Esophagus (tissue), 2 donors: ENCODE results near the gene CDK14. TPM values are rescaled to one million over a fixed set of nuclear protein-coding genes. Genes with fewer than 3 reads are reported as not detected.

Source experiments
- H3K27ac ChIP-seq, 2 donors: one replicate each; pipeline ENCODE4 v1.5.1; 2013; ENCODE audit warnings: low read depth in 2 of 2, mild to moderate bottlenecking in 2 of 2, inconsistent platforms in 1 of 2, low read length in 1 of 2, moderate library complexity in 1 of 2
- H3K27me3 ChIP-seq, 2 donors: one replicate each; pipeline ENCODE4 v1.6.1; 2013; ENCODE audit warnings: low read length in 2 of 2, control low read depth in 1 of 2, mild to moderate bottlenecking in 1 of 2; ENCODE audit not compliant: insufficient read depth in 2 of 2, control insufficient read depth in 1 of 2
- H3K36me3 ChIP-seq, 2 donors: one replicate each; pipeline ENCODE4 v1.6.1; 2013; ENCODE audit warnings: low read length in 1 of 2; ENCODE audit not compliant: control insufficient read depth in 2 of 2, insufficient read depth in 2 of 2
- H3K4me1 ChIP-seq, 2 donors: one replicate each; pipeline ENCODE4 v1.6.1; 2013; ENCODE audit warnings: low read length in 1 of 2; ENCODE audit not compliant: control insufficient read depth in 2 of 2, insufficient read depth in 2 of 2
- H3K4me3 ChIP-seq, 2 donors: one replicate each; pipeline ENCODE4 v1.5.1; 2013; ENCODE audit warnings: low read length in 2 of 2, mild to moderate bottlenecking in 2 of 2, low read depth in 1 of 2, moderate library complexity in 1 of 2
- H3K9me3 ChIP-seq, 2 donors: one replicate each; pipeline ENCODE4 v1.6.1; 2013; ENCODE audit warnings: mild to moderate bottlenecking in 2 of 2, low read depth in 1 of 2, low read length in 1 of 2, moderate library complexity in 1 of 2; ENCODE audit not compliant: control insufficient read depth in 2 of 2, insufficient read depth in 1 of 2
- WGBS, 2 donors: extraction: QIAGEN DNeasy Blood & Tissue Kit; methylation state at CpG; one replicate each; pipeline ENCODE4 v1.1.7; 2013; 5-methylcytosine and 5-hydroxymethylcytosine counted together
- polyA plus RNA-seq, 2 donors: library from polyadenylated mRNA; stranded (reverse); fragments of 200-250 nt; gene quantifications; one replicate each; pipeline ENCODE4 v1.2.3, GENCODE V29; 2013
- donor health status: healthy with polysubstance abuse.
- donor health status: Bipolar disorder and iron deficiency.

The CDK14 gene
- polyA plus RNA-seq, 2 donors = 0.51 to 0.59 TPM

DNA sequence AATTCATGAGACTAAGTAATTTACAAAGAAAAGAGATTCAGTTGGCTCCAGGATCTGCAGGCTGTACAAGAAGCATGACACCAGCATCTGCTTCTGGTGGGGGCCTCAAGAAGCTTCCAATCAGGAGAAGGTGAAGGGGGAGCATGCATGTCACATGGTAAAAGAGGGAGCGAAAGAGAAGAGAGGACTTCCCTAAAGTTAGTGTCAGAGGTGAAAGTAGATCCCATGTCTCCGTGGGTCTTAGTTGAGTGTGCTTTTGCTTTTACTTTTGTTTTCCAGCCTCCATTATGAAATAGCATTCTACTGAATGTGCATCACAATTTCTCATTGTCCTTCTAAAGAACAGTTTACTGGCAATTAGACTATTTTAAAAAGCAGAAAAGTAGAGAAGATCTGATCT is 454.6 kb downstream of the CDK14 start:
- Histone ChIP-seq H3K4me1 (no peaks in the 10 kb centered on the region), H3K27ac (no peak overlapping the region), H3K9me3 (no peaks in the 10 kb centered on the region), H3K27me3 (no peaks in the 10 kb centered on the region), H3K4me3 (no peak overlapping the region), H3K36me3 (no peaks in the 10 kb centered on the region)
- WGBS, 2 donors = 59 to 62% methylated on average over 2 of the region's 2 CpGs

DNA sequence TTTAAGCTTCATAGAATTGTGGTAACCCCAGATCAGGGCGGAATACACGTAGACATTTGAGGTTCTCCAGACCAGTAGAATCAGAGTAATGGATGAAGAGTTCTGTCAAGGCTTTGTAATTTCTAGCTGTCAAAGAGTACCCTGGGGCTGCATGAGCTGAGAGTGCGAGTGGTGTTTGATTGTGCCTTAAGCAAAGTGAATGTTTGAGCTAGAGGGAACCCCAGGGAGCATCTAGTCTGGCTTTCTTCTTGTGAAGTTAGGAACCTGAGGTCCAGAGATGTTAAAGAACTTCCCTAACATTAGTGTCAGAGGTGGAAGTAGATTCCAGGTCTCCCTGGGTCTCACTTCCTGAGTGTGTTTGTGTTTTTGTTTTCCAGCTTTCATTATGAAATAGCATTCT is 455.8 kb downstream of the CDK14 start:
- Histone ChIP-seq H3K36me3 (no peaks in the 10 kb centered on the region), H3K9me3 (no peaks in the 10 kb centered on the region), H3K27ac (no peak overlapping the region), H3K27me3 (no peaks in the 10 kb centered on the region), H3K4me1 (no peaks in the 10 kb centered on the region), H3K4me3 (no peak overlapping the region)
- WGBS, 2 donors = 91 to 93% methylated on average over 3 of the region's 3 CpGs

DNA sequence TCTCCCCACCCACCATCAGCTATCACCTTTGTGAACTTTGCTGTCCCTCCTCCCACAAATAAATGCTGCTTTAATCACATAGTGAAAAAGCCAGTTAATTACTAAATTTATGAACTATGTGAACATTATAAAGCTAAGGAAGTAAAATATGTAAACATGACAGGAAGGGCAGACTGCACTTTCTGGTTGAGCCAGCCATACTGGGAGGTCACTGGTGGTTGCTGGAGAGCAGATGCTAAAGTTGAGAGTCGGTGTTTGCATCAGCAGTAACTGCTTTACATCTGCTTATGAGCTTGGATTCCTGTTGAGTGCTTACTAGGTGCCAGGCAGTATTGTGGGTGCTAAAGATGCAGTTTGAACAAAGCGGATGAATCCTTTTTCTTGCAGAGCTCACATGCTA is 458.3 kb downstream of the CDK14 start:
- Histone ChIP-seq H3K36me3 (no peaks in the 10 kb centered on the region), H3K27ac (no peak overlapping the region), H3K27me3 (no peaks in the 10 kb centered on the region), H3K4me1 (no peaks in the 10 kb centered on the region), H3K9me3 (no peaks in the 10 kb centered on the region), H3K4me3 (no peak overlapping the region)
- WGBS, 2 donors = 75 to 82% methylated on average over 2 of the region's 2 CpGs

DNA sequence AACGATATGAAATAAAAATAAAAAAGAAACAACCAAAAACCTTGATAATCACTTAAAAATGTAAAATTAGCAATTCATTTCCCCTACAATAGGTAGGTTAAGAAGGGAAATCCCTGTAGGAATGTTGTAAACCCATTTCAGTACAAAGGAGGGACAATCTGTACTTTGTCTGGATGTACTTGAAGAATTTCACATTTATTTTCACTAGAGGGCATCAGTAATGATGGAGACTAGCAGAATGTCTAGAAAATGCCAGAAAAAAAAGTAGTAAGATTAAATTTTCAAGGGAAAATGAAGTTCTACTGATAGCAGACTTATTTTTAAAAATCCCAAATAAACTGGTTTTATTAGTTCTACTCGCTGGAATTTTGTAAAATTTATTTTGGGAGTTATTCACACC is 459.1 kb downstream of the CDK14 start:
- no peaks in the 10 kb centered on the region for H3K4me1 ChIP-seq
- no peaks in the 10 kb centered on the region for H3K27me3 ChIP-seq
- no peaks in the 10 kb centered on the region for H3K9me3 ChIP-seq
- no peak overlapping the region for H3K27ac ChIP-seq
- H3K4me3 ChIP-seq = no peak overlapping the region
- 68 to 93% methylated on average over 2 of the region's 2 CpGs for WGBS, 2 donors
- H3K36me3 ChIP-seq = no peaks in the 10 kb centered on the region

DNA sequence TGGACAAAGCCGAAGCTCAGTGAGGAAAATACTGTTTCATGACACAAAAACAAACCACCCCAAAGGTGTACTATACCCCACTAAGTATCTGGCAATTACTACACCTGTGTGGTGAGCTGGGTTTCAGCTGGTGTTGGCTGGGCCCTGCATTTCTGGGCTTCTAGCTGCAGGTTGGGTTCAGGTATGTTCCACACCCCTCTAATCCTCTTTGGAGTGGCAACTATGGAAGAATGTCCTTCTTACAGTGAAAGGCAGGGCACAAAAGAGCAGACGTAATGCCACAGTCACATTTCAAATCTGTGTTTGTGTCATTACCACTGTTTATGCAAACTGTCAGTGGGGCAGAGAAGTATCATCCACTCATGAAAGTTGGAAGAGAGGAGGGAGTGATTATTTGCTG is 466.6 kb downstream of the CDK14 start:
- Histone ChIP-seq H3K27me3 (no peaks in the 10 kb centered on the region), H3K27ac (no peak overlapping the region), H3K4me3 (no peak overlapping the region), H3K36me3 (no peaks in the 10 kb centered on the region), H3K9me3 (no peaks in the 10 kb centered on the region), H3K4me1 (no peaks in the 10 kb centered on the region)
- WGBS, 2 donors = 77 to 84% methylated on average over 2 of the region's 2 CpGs

DNA sequence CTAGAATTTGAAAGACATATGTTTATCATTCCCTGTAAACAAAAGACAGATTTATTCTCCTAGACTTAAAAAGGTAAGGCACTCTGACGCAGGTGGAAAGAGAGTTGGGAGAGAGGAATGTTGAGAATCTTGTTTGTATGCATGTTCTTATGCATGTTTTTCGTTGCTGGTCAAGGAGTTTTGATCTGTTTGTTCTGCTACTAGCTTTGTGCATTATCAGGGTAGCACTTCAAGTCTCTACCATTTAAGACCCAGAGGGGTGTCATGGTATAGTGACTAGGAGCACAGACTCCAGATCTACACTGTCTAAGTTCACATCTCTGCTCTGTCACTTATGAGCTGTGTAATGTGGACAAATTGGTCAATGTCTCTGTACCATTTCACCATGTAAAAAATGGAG is 467.9 kb downstream of the CDK14 start:
- H3K4me3 ChIP-seq = no peak overlapping the region
- H3K27me3 ChIP-seq = no peaks in the 10 kb centered on the region
- 76 to 78% methylated on average over 2 of the region's 2 CpGs for WGBS, 2 donors
- no peaks in the 10 kb centered on the region for H3K4me1 ChIP-seq
- no peaks in the 10 kb centered on the region for H3K36me3 ChIP-seq
- H3K9me3 ChIP-seq = no peaks in the 10 kb centered on the region
- H3K27ac ChIP-seq = no peak overlapping the region

DNA sequence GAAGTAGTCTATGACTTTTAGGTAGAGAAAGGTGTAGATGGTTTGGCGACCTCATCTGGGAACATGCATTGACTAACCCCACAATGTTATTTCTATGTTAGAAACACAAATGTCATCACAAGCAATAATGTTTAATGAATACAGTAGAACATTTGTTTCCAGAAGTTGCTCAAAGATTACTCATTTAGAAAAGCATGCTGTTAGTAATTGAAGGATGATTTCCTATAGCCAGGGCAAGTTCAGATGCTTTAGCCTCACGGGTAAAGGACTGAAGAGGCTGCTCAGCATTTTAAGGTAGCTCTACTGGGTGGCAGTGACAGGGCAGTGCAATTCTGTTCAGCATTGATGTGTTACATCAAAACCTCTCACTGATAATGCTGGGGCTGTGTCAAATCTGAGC is 468.8 kb downstream of the CDK14 start:
- Histone ChIP-seq H3K4me1 (no peaks in the 10 kb centered on the region), H3K9me3 (no peaks in the 10 kb centered on the region), H3K27ac (no peak overlapping the region), H3K27me3 (no peaks in the 10 kb centered on the region), H3K4me3 (no peak overlapping the region), H3K36me3 (no peaks in the 10 kb centered on the region)
- WGBS, 2 donors = 79 to 88% methylated on average over 2 of the region's 2 CpGs

DNA sequence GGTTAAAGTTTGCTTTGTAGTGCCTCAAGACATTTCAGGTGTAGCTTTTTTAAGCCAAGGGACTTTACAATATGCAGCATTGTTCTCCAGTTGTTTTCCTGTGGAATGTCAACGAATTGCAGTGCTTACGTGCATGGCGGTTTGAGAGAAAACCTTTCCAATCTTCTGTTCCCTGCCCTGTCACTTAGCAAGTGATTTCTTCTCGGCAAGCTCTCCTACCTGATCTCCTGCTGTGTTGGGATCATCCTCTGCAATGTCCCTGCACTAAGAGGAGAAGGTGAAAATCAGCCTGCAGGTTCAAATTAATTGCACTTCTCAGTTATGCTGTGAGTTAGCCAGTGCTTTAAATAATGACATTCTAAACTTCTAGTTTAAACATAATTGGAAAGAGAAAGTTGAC is 470.5 kb downstream of the CDK14 start:
- Histone ChIP-seq H3K27me3 (no peaks in the 10 kb centered on the region), H3K36me3 (no peaks in the 10 kb centered on the region), H3K4me1 (no peaks in the 10 kb centered on the region), H3K4me3 (no peak overlapping the region), H3K9me3 (no peaks in the 10 kb centered on the region), H3K27ac (no peak overlapping the region)
- 72 to 74% methylated on average over 4 of the region's 4 CpGs for WGBS, 2 donors

DNA sequence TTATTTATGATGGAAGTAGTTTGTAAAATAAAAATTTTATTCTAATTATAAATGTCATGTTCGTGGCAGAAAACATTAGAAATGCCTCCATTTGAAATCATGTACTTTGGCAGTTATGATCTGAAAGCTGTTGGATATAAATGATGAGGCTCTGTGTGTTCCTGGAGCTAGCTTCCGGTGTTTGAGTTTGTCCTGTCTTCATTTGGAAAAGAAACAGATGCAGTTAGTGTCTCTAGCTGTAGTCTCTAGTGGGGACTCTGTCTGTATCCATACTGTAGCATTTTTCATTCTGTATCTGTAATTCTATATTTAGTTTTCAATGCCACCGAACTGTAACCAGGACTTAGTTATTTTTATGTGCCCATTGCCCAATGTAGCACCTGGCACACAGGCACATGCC is 471.1 kb downstream of the CDK14 start:
- 58 to 72% methylated on average over 3 of the region's 3 CpGs for WGBS, 2 donors
- Histone ChIP-seq H3K27ac (no peak overlapping the region), H3K4me1 (no peaks in the 10 kb centered on the region), H3K27me3 (no peaks in the 10 kb centered on the region), H3K9me3 (no peaks in the 10 kb centered on the region), H3K4me3 (no peak overlapping the region), H3K36me3 (no peaks in the 10 kb centered on the region)

DNA sequence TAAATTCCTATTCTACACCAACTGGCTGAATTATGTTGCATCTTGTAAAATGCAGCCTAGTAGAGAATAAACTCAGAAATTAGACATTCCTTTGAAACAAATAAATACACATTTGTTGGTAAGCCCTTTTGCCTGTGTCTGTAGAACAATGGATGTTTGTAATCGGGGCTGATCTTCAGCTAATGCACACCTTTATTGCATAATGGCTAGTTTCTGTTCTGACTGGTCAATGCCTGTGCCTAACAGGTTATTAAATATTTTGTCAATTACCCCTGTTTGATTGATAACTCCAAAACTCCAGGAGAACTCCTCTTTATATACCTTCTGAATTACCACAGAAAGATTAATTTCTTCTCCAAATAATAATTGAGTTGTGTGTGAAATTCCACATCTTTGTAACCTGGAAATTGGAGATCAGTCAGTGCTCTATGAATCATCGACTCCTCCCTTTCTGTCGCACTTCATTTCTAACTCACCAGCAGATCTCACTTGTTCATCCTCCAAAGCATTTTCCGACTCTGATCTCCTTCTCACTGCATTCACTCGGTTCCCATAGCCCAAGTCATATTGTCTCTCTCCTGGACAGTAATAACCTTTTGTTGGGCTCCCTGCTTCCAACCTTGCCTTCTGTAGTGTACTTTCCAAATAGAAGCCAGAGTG is 472.1 kb downstream of the CDK14 start:
- Histone ChIP-seq H3K9me3 (no peaks in the 10 kb centered on the region), H3K27me3 (no peaks in the 10 kb centered on the region), H3K4me3 (no peak overlapping the region), H3K36me3 (no peaks in the 10 kb centered on the region), H3K4me1 (no peaks in the 10 kb centered on the region), H3K27ac (no peak overlapping the region)
- 62 to 68% methylated on average over 5 of the region's 5 CpGs for WGBS, 2 donors
